ENCODE measurements around the gene TBC1D12.
"Not testable (repeated sequence)": the region's sequence is repeated elsewhere in the genome, so short reads cannot be mapped to it uniquely, and the experiment has no call there.

- TF ChIP-seq, protein P1, sequence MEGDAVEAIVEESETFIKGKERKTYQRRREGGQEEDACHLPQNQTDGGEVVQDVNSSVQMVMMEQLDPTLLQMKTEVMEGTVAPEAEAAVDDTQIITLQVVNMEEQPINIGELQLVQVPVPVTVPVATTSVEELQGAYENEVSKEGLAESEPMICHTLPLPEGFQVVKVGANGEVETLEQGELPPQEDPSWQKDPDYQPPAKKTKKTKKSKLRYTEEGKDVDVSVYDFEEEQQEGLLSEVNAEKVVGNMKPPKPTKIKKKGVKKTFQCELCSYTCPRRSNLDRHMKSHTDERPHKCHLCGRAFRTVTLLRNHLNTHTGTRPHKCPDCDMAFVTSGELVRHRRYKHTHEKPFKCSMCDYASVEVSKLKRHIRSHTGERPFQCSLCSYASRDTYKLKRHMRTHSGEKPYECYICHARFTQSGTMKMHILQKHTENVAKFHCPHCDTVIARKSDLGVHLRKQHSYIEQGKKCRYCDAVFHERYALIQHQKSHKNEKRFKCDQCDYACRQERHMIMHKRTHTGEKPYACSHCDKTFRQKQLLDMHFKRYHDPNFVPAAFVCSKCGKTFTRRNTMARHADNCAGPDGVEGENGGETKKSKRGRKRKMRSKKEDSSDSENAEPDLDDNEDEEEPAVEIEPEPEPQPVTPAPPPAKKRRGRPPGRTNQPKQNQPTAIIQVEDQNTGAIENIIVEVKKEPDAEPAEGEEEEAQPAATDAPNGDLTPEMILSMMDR (IDR thresholded peaks at IDR 0.05; ENCODE audit: insufficient read depth, low read length, poor library complexity, severe bottlenecking) = not testable (repeated sequence)
- TF ChIP-seq EZH2phosphoT487 (conservative IDR thresholded peaks at IDR 0.05; ENCODE audit: low read length) = not testable (repeated sequence)
Measured at GRCh38 chr10:94542282-94542681, 139.9 kb downstream of the TBC1D12 start.

Data from SU-DHL-6 (cell line).